NB4 (cell line): ENCODE results near the gene BCL11B.

Experiments
- DNase-seq: peaks from one replicate; pipeline ENCODE4 v3.0.0; 2010; ENCODE audit warnings: low read depth
- H3K4me3 ChIP-seq: one replicate; pipeline ENCODE4 v1.5.1; 2011; ENCODE audit warnings: mild to moderate bottlenecking, low read depth, low read length, moderate library complexity
- CTCF ChIP-seq: IDR thresholded peaks from one replicate; pipeline ENCODE4 v1.5.1; 2012; ENCODE audit warnings: low read depth, low read length
- MYC ChIP-seq: IDR thresholded peaks from 2 replicates; pipeline ENCODE4 v1.6.1; 2011; ENCODE audit warnings: low read depth, low read length
- POLR2A ChIP-seq: IDR thresholded peaks from 2 replicates; pipeline ENCODE4 v1.6.1; 2011; ENCODE audit warnings: mild to moderate bottlenecking; ENCODE audit not compliant: insufficient read length; ENCODE audit errors: extremely low read depth
- TF ChIP-seq, protein P1 (sequence below): IDR thresholded peaks from 2 replicates; pipeline ENCODE4 v1.6.1; 2011; ENCODE audit warnings: low read depth, low read length

Gene BCL11B

DNA sequence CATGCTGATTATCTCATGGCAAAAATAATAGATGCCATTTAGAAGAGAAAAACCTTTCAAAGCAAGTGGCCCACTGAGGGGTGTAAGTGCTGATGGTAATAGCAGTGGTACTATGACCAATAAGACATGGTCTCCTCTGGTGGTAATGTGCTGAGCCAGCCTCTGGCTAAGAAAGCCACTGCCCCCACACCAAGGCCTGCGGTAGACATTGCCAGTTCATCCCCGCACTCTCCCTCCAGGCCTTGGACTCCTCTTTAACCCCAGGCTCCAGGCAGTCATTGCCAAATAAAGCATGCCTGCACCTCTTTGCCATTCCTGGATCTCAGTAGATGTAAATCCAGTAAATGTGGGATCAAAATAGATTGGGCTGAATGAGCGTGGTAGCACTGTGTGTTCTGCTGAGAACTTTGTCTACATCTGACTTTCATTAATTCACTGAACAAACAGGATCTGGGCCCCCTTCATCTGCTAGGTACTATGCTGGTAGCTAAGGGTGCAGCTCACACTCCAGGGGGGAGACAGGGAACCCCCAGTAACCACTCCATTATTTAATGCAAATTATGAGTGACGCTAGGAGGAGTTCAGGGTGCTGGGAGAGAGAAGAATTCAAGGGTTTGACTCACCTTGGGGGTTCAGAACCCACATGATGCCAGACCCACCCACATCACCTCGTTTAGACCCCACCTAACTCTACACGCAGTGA, 89.3 kb downstream of the BCL11B start:
- DNase-seq: no peak
- H3K4me3 ChIP-seq: no peak overlapping the region
- TF ChIP-seq, protein P1, sequence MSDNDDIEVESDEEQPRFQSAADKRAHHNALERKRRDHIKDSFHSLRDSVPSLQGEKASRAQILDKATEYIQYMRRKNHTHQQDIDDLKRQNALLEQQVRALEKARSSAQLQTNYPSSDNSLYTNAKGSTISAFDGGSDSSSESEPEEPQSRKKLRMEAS: no peak
- TF ChIP-seq CTCF: no peak
- no peak for TF ChIP-seq POLR2A
- no peak for TF ChIP-seq MYC

DNA sequence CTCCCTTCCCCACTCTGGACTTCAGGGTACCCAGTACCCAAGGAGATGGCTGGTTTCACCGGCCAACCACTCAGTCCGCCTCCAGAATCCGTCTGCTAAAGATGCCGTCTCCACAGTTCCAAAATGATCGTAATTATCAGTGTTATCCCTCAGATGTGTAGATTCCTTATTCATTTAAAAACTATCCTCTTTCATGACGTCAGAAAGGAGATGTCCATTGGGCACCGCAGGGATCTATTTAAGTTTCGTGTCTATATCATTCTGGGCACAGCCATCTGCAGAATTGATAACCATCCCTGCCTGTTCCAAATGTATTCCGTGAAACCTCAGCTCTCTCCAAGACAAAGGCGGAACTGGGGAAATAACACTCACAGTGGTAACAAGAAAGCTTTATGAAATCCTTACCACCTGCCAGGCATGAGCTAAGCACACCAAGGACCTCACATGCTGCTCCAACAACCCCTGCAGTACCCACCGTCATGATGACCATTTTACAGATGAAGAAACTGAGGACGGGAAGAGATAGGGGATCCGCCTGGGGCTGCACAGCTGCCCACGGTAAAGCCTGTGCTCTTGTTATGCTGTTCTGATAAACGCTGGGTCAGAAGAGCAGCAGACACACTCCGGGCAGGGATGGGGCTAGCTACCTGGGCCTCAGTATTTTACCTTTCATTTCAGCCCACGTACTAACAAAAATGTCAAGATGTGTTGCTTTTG, 90.0 kb downstream of the BCL11B start:
- no peak overlapping the region for H3K4me3 ChIP-seq
- DNase-seq: no peak
- TF ChIP-seq MYC: no peak
- TF ChIP-seq POLR2A: no peak
- TF ChIP-seq, protein P1: no peak

DNA sequence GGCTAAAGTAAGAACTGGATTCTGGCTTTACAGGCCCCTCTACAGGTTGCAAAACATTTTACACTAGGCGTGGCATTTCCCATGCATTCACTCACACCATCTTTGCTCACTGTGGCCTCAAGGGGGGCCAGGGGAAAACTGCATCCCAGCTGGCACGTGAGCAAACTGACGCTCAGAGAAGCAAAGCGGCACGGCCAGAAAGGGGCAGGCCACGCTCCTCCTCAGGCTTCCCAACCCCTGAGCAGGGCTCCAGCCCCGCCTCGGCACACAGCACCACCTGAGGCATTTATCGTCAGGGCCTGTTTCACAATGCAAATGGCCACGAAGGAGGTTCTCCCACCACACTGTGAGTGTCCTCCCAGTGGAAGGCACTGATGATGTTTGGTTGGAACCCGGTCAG, 90.8 kb downstream of the BCL11B start:
- TF ChIP-seq CTCF (no peak), POLR2A (no peak), MYC (no peak)
- TF ChIP-seq, protein P1: no peak
- no peak for DNase-seq
- H3K4me3 ChIP-seq: no peak overlapping the region

DNA sequence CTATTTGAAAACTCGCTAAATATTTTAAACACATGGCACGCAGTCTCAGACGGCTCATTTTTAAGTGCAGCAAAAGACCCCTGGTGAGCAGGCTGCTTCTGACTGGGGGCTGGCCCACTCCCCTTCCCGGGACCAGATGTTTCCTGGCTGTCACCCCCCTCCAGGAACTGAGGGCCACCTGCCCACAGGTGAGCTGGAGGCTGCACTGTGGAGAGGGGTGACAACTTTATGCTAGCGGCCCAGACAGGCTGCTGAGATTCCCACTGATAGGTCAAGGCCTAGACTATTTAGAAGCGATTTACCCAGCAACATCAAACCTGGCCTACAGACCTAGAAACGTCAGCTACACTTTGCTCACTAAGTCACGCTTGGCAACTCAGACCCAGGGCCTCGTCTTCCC, 92.1 kb downstream of the BCL11B start:
- TF ChIP-seq CTCF (no peak), MYC (no peak), POLR2A (no peak)
- TF ChIP-seq, protein P1: no peak
- no peak for DNase-seq
- no peak overlapping the region for H3K4me3 ChIP-seq

DNA sequence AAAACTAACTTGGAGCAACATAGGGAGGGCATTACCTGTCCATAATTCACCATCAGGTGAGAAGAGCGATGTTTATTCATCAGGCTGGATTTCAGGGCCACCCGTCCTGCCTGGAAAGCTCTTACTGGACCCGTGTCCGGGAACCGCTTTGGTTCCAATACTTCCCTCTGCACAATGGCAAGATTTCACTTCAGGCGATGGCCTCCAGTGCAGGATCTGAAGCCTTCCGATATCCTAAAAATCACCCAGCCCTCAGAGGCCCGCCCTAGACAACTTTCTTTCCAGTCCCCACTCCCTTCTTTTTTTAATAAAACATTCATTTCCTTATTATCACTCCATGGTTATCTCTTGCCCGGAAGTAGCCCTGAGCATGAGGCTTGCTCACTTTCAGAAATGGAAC, 92.5 kb downstream of the BCL11B start:
- no peak for DNase-seq
- no peak overlapping the region for H3K4me3 ChIP-seq
- no peak for TF ChIP-seq CTCF

GRCh38 chr14:99177886-99178835, 93.8 kb downstream of the BCL11B start:
- TF ChIP-seq MYC (no peak), CTCF (no peak)
- H3K4me3 ChIP-seq: no peak overlapping the region
- DNase-seq: no peak
